Measurements from ENCODE around the gene GRM5.
"Not testable (repeated sequence)": the region's sequence is repeated elsewhere in the genome, so short reads cannot be mapped to it uniquely, and the experiment has no call there.

GRM5 gene

DNA sequence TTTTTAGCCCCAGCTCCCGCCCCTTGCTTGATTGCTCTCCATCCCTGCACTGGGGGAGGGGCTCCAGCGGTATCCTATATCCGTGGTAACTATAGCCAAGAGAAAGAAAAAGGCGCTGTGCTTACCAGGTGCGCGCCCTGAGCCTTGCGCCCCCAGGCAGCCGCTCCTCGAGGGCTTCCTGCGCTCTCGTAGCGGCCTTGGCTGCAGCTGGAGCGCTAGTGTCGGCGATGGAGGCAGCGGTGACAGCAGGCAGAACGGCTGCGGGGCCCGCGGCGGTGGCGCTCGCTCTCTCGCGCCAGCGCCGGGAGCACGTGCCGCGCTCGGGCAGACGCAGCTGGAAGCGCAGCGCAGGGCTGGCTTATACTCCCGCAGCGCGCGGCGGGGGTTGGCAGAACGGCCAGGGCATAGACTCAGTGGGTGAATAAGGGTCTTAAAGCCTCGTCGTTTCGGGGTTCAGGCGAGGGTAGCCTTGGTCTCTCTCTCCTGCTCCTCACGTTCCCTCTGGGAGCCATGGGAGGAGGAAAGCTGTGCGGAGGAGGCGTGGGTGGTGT, at the start of gene GRM5:
GRM5 (minus strand) TSS at position 332 of the 551 bp plus-strand sequence. CDS start 18,110 bp downstream, outside the sequence.
- not testable (repeated sequence) for DNase-seq (ENCODE audit: low read depth)

- peak; percentile 5 for DNase-seq (ENCODE audit: low read depth)
Measured at GRCh38 chr11:89097956-89098355, 32.2 kb upstream of the GRM5 start.

DNA sequence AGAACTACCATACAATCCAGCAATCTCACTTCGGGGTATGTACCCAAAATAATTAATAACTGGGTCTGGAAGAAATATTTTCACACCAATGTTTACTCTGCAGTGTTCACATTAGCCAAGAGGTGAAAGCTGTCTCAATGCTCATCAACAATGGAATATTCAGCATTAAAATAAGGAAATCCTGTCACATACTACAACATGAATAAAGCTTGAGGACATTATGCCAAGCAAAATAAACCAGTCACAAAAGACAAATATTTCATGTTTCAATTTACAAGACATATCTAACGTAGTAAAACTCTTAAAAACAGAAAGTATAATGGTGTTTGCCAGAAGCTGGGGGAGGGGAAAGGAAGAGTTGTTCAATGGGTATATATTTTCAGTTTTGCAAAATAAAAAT, 28.0 kb upstream of the GRM5 start:
- not testable (repeated sequence) for DNase-seq (ENCODE audit: low read depth)

GRCh38 chr11:89084951-89085350, 19.2 kb upstream of the GRM5 start:
- not testable (repeated sequence) for DNase-seq (ENCODE audit: low read depth)

- not testable (repeated sequence) for DNase-seq (ENCODE audit: low read depth)
Measured at GRCh38 chr11:89070911-89071310, 5.1 kb upstream of the GRM5 start.

DNA sequence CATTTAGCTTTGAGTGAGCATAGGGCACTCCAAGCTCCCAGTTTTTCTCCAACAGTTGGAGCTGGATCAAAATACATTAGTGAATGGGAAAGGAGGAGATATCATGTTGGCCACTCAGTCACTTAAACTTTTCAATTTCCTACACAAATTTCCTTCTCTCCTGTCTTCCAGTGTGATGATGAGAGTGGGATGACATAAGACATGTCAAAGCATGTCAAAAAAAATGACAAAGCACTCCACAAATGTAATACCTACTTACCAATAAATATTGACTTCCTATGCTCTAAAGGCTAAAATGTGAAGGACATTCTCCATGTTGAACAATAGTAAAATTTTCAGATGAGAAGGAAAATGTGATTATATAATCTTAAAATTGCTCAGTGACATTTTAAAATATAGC, 1.5 kb upstream of the GRM5 start:
- DNase-seq (ENCODE audit: low read depth): no peak

- no peak for DNase-seq (ENCODE audit: low read depth)
Measured at GRCh38 chr11:89065066-89065465, 716 bp downstream of the GRM5 start.

GRCh38 chr11:89063481-89063951, 2.3 kb downstream of the GRM5 start:
- not testable (repeated sequence) for DNase-seq (ENCODE audit: low read depth)

DNA sequence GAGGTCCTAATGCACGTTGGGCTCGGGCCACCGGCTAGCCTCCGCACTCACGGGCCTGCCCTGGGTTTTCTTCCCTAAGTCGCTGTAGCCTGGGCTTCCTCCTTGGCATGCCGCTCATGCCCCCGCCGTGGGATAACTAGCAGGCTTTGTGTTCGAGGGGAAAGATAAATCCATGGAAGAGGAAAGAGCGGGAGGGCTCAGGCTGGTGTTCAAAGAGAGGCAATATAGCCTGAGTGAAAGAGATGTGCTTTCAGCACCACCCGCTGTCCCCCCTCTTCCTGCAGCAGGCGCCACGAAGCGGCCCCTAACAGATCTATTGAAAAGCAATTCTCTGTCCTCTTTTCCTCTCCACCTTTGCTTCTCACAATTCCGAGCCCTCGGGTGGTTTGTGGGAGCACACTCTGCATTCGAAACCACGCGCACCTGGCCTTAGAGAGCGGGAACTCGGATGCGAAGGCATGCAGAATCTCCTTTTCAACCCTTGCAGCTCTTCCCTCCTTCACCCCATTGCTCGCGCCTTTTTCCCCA, 2.9 kb downstream of the GRM5 start:
- not testable (repeated sequence) for DNase-seq (ENCODE audit: low read depth)

GRCh38 chr11:89061839-89062238, 3.9 kb downstream of the GRM5 start:
- not testable (repeated sequence) for DNase-seq (ENCODE audit: low read depth)

- DNase-seq (ENCODE audit: low read depth): not testable (repeated sequence)
Measured at GRCh38 chr11:89057406-89057805, 8.4 kb downstream of the GRM5 start.

DNA sequence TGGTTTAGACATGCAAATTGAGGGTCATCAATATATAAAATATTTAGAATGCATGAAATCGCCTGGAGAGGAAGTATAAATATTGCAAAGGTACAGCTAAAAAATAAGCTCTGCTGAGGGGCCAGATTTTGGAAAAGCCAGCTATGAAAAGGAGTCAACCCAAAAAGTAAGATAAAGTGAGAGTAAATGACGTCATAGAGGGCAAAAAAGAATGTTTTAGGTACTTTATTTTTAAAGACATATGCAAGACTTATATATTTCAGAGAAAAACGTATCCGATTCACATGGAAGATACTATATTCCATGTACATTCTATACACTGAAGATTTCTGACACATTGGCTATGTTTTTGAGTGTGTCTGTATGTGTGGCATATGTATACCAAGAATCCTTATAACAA, 13.6 kb downstream of the GRM5 start:
- DNase-seq (ENCODE audit: low read depth): no peak

GRCh38 chr11:89047159-89047558, 18.6 kb downstream of the GRM5 start:
- not testable (repeated sequence) for DNase-seq (ENCODE audit: low read depth)

DNA sequence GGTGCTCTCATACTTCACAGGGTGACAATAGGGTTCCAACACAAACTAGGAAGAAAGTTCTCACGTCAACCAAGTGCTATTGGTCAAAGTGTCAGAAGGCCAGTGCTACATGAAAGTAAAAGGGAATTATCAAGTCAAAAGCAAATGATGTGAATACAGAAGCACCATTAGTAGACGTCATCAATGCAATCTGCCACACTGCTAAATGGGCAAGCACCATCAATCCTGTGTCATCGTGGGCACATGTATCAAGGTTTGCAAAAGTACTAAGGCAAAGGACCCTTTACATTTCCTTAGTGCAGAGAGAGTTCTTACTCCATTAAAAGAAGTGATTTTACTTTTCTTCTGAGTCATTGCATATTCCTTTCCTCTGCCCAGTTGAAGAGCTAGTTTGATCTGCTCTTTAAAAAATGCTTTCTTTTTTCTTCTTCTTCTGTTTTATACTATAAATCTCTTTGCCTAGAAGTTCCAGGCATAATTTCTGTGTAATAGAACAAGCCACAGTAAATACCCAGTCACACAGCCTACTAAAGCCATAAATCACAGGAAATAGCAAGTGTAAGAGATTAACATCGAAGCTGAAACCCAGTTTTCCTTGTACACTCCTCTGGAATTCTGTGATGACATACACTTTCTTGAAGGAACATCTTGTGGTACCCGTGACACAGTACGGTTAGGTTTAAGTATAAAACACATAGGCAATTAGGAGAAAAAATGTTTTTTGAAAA, 21.8 kb downstream of the GRM5 start:
- not testable (repeated sequence) for DNase-seq (ENCODE audit: low read depth)

DNA sequence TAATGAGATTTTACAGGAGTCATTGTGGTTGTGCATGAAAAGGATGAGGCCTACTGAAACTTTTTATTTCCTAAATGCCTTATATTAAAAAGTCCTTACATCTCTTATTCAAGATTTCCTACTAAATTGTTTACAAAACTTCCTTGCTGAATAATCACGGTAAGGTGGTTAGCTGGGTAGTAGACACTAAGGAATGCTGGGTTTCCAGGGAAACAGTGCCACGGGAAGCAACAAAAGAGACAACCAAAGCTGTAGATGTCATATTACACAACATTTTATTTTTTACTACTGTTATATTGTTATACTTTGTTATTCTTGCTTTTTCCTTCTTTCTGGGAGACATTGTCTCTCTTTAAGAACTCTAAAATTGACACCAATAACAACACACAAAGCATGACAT, 36.1 kb downstream of the GRM5 start:
- DNase-seq (ENCODE audit: low read depth): not testable (repeated sequence)

GRCh38 chr11:89021339-89021738, 44.4 kb downstream of the GRM5 start:
- DNase-seq (ENCODE audit: low read depth): no peak

- not testable (repeated sequence) for DNase-seq (ENCODE audit: low read depth)
Measured at GRCh38 chr11:89019827-89020547, 45.8 kb downstream of the GRM5 start.

GRCh38 chr11:89016214-89016613, 49.6 kb downstream of the GRM5 start:
- DNase-seq (ENCODE audit: low read depth): no peak

GRCh38 chr11:89015614-89016013, 50.2 kb downstream of the GRM5 start:
- no peak for DNase-seq (ENCODE audit: low read depth)

DNA sequence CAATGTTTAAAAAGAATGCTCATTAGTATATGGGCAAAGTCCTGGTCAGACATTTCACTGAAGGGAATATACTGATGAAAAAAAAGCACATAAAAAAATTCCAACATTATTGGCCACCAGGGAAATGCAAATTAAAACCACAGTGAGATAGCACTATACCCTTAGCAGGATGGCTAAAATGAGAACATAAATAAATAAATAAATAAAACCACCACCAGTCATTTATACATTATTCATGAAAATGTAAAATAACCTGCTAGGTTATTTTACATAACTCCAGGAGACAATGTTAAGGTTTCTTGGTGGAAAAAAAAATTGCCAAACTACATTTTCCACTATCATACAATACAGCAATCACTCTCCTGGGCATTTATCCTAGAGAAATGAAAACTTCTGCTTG, 64.9 kb downstream of the GRM5 start:
- DNase-seq (ENCODE audit: low read depth): not testable (repeated sequence)

GRCh38 chr11:88979641-88980040, 86.1 kb downstream of the GRM5 start:
- DNase-seq (ENCODE audit: low read depth): peak; percentile 16

GRCh38 chr11:88978992-88979391, 86.8 kb downstream of the GRM5 start:
- not testable (repeated sequence) for DNase-seq (ENCODE audit: low read depth)

DNA sequence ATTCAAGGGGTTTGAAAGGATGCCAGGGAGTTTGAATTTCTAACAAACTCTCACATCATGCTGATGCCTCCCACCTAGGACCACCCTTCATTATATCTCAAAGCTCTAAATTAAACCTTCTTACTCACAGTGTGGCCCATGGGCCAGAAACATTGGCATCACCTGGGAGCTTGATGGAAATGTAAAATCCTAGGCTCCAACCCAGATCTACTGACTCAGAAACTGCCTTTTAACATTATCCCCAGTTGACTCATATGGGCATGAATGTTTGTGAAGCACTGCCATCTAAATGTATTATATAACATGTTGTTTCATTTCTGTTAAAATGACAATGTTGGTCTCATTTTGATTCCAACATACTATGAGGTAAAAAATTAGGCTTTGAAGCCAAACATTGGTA, 90.3 kb downstream of the GRM5 start:
- not testable (repeated sequence) for DNase-seq (ENCODE audit: low read depth)

All from GM04503 (cell line).